Upper lobe of left lung (tissue), 6 donors: ENCODE data around the gene C1orf141. TPM values are rescaled to one million over a fixed set of nuclear protein-coding genes. Genes with fewer than 3 reads are reported as not detected.

Source experiments
- ATAC-seq, 2 donors: fragments of 200-7000 bp; cut with Tn5 transposase; one replicate each; pipeline ENCODE4 v1.9.1; 2022; ENCODE audit warnings: mild to moderate bottlenecking in 2 of 2, moderate library complexity in 2 of 2; ENCODE audit not compliant: low FRiP score in 2 of 2
- DNase-seq, 2 donors: peaks; one replicate each; pipeline ENCODE4 v3.0.0-alpha.2; 2019 to 2020
- H3K27ac ChIP-seq, 4 donors: fragments of 200-600 bp; sonication (generic); one replicate each; pipeline ENCODE4 v1.5.1; 2016 to 2019
- H3K27me3 ChIP-seq, 4 donors: fragments of 200-600 bp; sonication (generic); one replicate each; pipeline ENCODE4 v1.5.1; 2017 to 2019
- H3K36me3 ChIP-seq, 4 donors: fragments of 200-600 bp; sonication (generic); one replicate each; pipeline ENCODE4 v1.5.1; 2016 to 2019
- H3K4me1 ChIP-seq, 4 donors: fragments of 200-600 bp; sonication (generic); one replicate each; pipeline ENCODE4 v1.5.1; 2018 to 2019
- H3K4me3 ChIP-seq, 4 donors: fragments of 200-600 bp; sonication (generic); one replicate each; pipeline ENCODE4 v1.5.1; 2017 to 2019; ENCODE audit warnings: mild to moderate bottlenecking in 2 of 4, moderate library complexity in 1 of 4
- H3K9me3 ChIP-seq, 4 donors: fragments of 200-600 bp; sonication (generic); one replicate each; pipeline ENCODE4 v1.5.1; 2018 to 2019
- EP300 ChIP-seq, 4 donors: sonication (generic); formaldehyde crosslinking; IDR thresholded peaks; one replicate each; pipeline ENCODE4 v1.5.1; 2017; ENCODE audit warnings: antibody characterized with exemption in 4 of 4, control low read depth in 2 of 4
- POLR2A ChIP-seq, 4 donors: fragments of 450-650 bp; IDR thresholded peaks; one replicate each; pipeline ENCODE4 v1.5.1; 2016 to 2017; ENCODE audit warnings: antibody characterized with exemption in 4 of 4, mild to moderate bottlenecking in 2 of 4
- POLR2AphosphoS5 ChIP-seq, 2 donors: sonication (generic); formaldehyde crosslinking; IDR thresholded peaks; one replicate each; pipeline ENCODE4 v1.5.1; 2017; ENCODE audit warnings: antibody characterized with exemption in 2 of 2
- WGBS, 2 donors: methylation state at CpG; one replicate each; pipeline ENCODE4 v1.1.5; 2017 to 2018; 5-methylcytosine and 5-hydroxymethylcytosine counted together
- total RNA-seq, 6 donors: library from RNA; depleted of rRNA in 4 of 6; stranded (reverse); fragments of >200 nt in 4 of 6; gene quantifications; one replicate each; pipeline versions ENCODE4 v1.1.0 to v1.2.1, GENCODE V29; 2016 to 2021
- TF ChIP-seq, protein P1 (sequence below), 6 experiments: fragments of 450-650 bp in 4 of 6; fragments of 200-600 bp in 2 of 6; sonication (generic) in 2 of 6; IDR thresholded peaks; one replicate each; pipeline ENCODE4 v1.5.1; 2016 to 2019; ENCODE audit warnings: antibody characterized with exemption in 6 of 6
- donor health status: DM: no; HTN: no; CAD: no; lungs with moderate emphysema.
- donor health status: DM: no; HTN: yes; CAD: no; lungs with severe emphysema.

Gene C1orf141
- total RNA-seq, 6 donors from 2014 or later = 0.61 to 9.2 (median 1.0) TPM; not detected in 1

DNA sequence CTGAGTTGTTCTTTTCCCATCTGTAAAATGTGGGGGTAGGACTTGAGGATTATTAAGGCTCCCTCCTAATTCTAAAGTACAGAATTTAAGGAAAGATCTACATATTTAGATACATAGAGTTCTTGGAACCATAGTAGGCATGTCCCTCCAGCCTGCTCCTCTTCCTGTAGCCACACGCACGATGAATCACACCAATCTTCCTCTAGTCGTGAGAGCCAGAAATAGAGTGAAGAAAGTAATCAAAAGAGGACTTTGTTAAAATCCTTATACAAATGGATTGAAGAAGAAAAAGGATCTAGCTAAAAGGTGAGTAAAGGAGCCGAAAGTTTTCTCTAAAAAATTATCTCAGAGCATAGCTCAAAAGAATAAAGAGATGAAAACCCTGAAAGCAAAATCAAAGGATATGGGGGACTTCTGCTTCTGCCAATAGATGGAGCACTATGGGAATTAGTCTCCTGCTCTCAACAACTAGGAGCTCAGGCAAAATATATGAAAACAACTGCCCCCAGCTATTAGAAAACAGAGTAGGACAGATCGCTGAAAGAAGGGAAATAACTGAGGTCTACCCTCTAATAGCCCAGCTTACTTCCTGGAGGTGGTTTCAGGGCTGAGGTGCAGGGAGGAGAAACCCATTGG, 8.5 kb downstream of the C1orf141 start:
- Histone ChIP-seq H3K27ac (no peak overlapping the region), H3K9me3 (no peaks in the 10 kb centered on the region), H3K4me1 (no peaks in the 10 kb centered on the region), H3K4me3 (no peak overlapping the region), H3K27me3 (no peaks in the 10 kb centered on the region), H3K36me3 (no peaks in the 10 kb centered on the region)
- 67 to 73% methylated on average over 5 of the region's 5 CpGs for WGBS, 2 donors
- TF ChIP-seq, protein P1, sequence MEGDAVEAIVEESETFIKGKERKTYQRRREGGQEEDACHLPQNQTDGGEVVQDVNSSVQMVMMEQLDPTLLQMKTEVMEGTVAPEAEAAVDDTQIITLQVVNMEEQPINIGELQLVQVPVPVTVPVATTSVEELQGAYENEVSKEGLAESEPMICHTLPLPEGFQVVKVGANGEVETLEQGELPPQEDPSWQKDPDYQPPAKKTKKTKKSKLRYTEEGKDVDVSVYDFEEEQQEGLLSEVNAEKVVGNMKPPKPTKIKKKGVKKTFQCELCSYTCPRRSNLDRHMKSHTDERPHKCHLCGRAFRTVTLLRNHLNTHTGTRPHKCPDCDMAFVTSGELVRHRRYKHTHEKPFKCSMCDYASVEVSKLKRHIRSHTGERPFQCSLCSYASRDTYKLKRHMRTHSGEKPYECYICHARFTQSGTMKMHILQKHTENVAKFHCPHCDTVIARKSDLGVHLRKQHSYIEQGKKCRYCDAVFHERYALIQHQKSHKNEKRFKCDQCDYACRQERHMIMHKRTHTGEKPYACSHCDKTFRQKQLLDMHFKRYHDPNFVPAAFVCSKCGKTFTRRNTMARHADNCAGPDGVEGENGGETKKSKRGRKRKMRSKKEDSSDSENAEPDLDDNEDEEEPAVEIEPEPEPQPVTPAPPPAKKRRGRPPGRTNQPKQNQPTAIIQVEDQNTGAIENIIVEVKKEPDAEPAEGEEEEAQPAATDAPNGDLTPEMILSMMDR (IDR thresholded peaks at IDR 0.05) = no peak
- no peak for TF ChIP-seq POLR2AphosphoS5 (IDR thresholded peaks at IDR 0.05)
- no peak for TF ChIP-seq EP300 (IDR thresholded peaks at IDR 0.05)
- no peak for TF ChIP-seq POLR2A (IDR thresholded peaks at IDR 0.05)
- DNase-seq = no peak
- ATAC-seq = no peak

DNA sequence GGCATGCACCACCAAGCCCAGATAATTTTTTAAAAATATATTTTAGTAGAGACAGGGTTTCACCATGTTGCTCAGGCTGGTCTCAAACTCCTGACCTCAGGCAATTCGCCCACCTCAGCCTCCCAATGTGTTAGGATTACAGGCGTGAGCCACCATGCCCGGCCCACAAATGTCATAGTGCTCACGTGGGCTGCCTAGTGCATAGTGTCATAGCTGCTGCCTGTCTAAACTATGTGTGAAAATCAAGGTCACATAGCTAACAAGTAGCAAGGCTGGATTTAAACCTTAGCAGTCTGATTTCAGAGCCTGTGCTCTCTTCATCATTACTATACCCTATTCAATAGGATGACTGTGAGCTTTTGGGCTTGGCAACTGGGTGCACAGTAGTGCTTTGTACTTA, 10.3 kb downstream of the C1orf141 start:
- DNase-seq (no peak), ATAC-seq (no peak)
- H3K27me3 ChIP-seq = no peaks in the 10 kb centered on the region
- H3K9me3 ChIP-seq = no peaks in the 10 kb centered on the region
- H3K36me3 ChIP-seq = no peaks in the 10 kb centered on the region
- H3K4me1 ChIP-seq = no peaks in the 10 kb centered on the region
- WGBS, 2 donors = 83 to 91% methylated on average over 4 of the region's 4 CpGs
- H3K27ac ChIP-seq = no peak overlapping the region
- TF ChIP-seq, protein P1 (IDR thresholded peaks at IDR 0.05) = no peak
- TF ChIP-seq POLR2AphosphoS5 (IDR thresholded peaks at IDR 0.05) (no peak), POLR2A (IDR thresholded peaks at IDR 0.05) (no peak), EP300 (IDR thresholded peaks at IDR 0.05) (no peak)
- no peak overlapping the region for H3K4me3 ChIP-seq

- Histone ChIP-seq H3K4me1 (no peaks in the 10 kb centered on the region), H3K9me3 (no peaks in the 10 kb centered on the region), H3K27me3 (no peaks in the 10 kb centered on the region), H3K36me3 (no peaks in the 10 kb centered on the region), H3K27ac (no peak overlapping the region), H3K4me3 (no peak overlapping the region)
- TF ChIP-seq POLR2A (IDR thresholded peaks at IDR 0.05) (no peak), EP300 (IDR thresholded peaks at IDR 0.05) (no peak)
- ATAC-seq (no peak), DNase-seq (no peak)
- 82 to 84% methylated on average over 4 of the region's 4 CpGs for WGBS, 2 donors
Observed at GRCh38 chr1:67120855-67121619, 13.7 kb downstream of the C1orf141 start.

DNA sequence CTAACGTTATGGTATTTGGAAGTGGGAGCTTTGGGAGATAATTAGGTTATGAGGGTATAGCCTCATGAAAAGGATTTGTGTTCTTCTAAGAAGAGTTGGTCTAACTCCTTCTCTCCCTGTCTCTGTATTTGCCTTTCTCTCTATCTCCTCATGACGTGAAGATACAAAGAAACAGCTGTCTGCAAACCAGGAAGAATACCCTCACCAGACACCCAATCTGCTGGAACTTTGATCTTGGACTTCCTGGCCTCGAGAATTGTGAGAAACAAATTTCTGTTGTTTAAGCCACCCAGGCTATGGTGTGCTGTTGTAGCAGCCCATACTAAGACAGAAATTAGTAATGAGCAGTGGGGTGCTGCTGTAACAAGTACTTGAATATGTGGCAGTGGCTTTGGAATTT, 16.1 kb downstream of the C1orf141 start:
- H3K27me3 ChIP-seq = no peaks in the 10 kb centered on the region
- H3K27ac ChIP-seq = no peak overlapping the region
- ATAC-seq (no peak), DNase-seq (no peak)
- peaks cover 0 to 4% (median 0%) of the 10 kb centered on the region in 4 donors for H3K9me3 ChIP-seq
- H3K36me3 ChIP-seq = no peaks in the 10 kb centered on the region
- H3K4me1 ChIP-seq = no peaks in the 10 kb centered on the region
- no peak overlapping the region for H3K4me3 ChIP-seq
- no peak for TF ChIP-seq EP300 (IDR thresholded peaks at IDR 0.05)
- no peak for TF ChIP-seq POLR2A (IDR thresholded peaks at IDR 0.05)
- TF ChIP-seq POLR2AphosphoS5 (IDR thresholded peaks at IDR 0.05) = no peak
- TF ChIP-seq, protein P1 (IDR thresholded peaks at IDR 0.05) = no peak
- WGBS, 2 donors = 55 to 63% methylated on average over 3 of the region's 3 CpGs

GRCh38 chr1:67118191-67118590, 16.6 kb downstream of the C1orf141 start:
- H3K36me3 ChIP-seq = no peaks in the 10 kb centered on the region
- no peaks in the 10 kb centered on the region for H3K4me1 ChIP-seq
- H3K27me3 ChIP-seq = no peaks in the 10 kb centered on the region
- peaks cover 0 to 4% (median 0%) of the 10 kb centered on the region in 4 donors for H3K9me3 ChIP-seq
- ATAC-seq (no peak), DNase-seq (no peak)
- H3K27ac ChIP-seq = no peak overlapping the region
- H3K4me3 ChIP-seq = no peak overlapping the region
- TF ChIP-seq POLR2A (IDR thresholded peaks at IDR 0.05) = no peak
- TF ChIP-seq POLR2AphosphoS5 (IDR thresholded peaks at IDR 0.05) = no peak
- TF ChIP-seq EP300 (IDR thresholded peaks at IDR 0.05) = no peak
- TF ChIP-seq, protein P1 (IDR thresholded peaks at IDR 0.05) = no peak
